OCI-LY3 (cell line): ENCODE results near the gene FUS.
A peak's percentile ranks its signal among the peaks of the same experiment; 100 is the strongest.

ENCODE experiments used
- H2AFZ ChIP-seq: fragments of 200-600, 300-600 bp; shearing (Covaris generic); 2 replicates; pipeline ENCODE4 v1.6.0; 2014; ENCODE audit warnings: antibody characterized with exemption, low read depth, low read length
- H3K27ac ChIP-seq: fragments of 200-600, 300-600 bp; sonication (generic); 2 replicates; pipeline ENCODE4 v1.5.1; 2014; ENCODE audit warnings: mild to moderate bottlenecking, low read length, moderate library complexity, mixed read lengths
- H3K27me3 ChIP-seq: fragments of 200-600, 300-600 bp; sonication (generic); 2 replicates; pipeline ENCODE4 v1.6.1; 2014; ENCODE audit warnings: low read depth, low read length, mixed read lengths
- H3K36me3 ChIP-seq: fragments of 200-600, 300-600 bp; sonication (generic); replicated peaks from 2 replicates; pipeline ENCODE3; 2014; ENCODE audit warnings: low read depth, low read length, mixed read lengths
- H3K4me1 ChIP-seq: fragments of 300-600, 200-600 bp; sonication (generic); 2 replicates; pipeline ENCODE4 v1.6.1; 2014; ENCODE audit warnings: low read length, mixed read lengths
- H3K4me2 ChIP-seq: fragments of 200-600, 300-600 bp; sonication (generic); 2 replicates; pipeline ENCODE4 v1.6.1; 2014; ENCODE audit warnings: low read length, mixed read lengths
- H3K4me3 ChIP-seq: fragments of 300-600, 200-600 bp; sonication (generic); 2 replicates; pipeline ENCODE4 v1.5.1; 2014; ENCODE audit warnings: antibody characterized with exemption, mild to moderate bottlenecking, low read length, moderate library complexity
- H3K79me2 ChIP-seq: fragments of 300-600, 200-600 bp; shearing (Covaris generic); 2 replicates; pipeline ENCODE4 v1.6.1; 2014; ENCODE audit warnings: mild to moderate bottlenecking, low read length, mixed read lengths
- H3K9ac ChIP-seq: fragments of 300-600, 200-600 bp; shearing (Covaris generic); 2 replicates; pipeline ENCODE4 v1.6.0; 2014; ENCODE audit warnings: mild to moderate bottlenecking, low read length, moderate library complexity
- H3K9me3 ChIP-seq: fragments of 200-600, 300-600 bp; shearing (Covaris generic); 2 replicates; pipeline ENCODE4 v1.6.1; 2014; ENCODE audit warnings: low read length, mixed read lengths; ENCODE audit not compliant: insufficient read depth
- H4K20me1 ChIP-seq: fragments of 200-600, 300-600 bp; sonication (generic); 2 replicates; pipeline ENCODE4 v1.6.1; 2016; ENCODE audit warnings: low read length, mixed read lengths; ENCODE audit not compliant: insufficient read depth
- CTCF ChIP-seq: fragments of 200-600, 300-600 bp; sonication (generic); IDR thresholded peaks from 2 replicates; pipeline ENCODE4 v1.5.1; 2014; ENCODE audit warnings: antibody characterized with exemption, low read length, low read depth
- EZH2phosphoT487 ChIP-seq: fragments of 200-600 bp; shearing (Covaris generic); IDR thresholded peaks from 2 replicates; pipeline ENCODE4 v1.6.1; 2018; ENCODE audit warnings: antibody characterized with exemption, mixed run types, low read depth

Gene FUS

GRCh38 chr16:31200821-31201568 is 21.1 kb downstream of the FUS start:
- H3K9ac ChIP-seq = peak overlapping the region; percentile 93
- no peaks in the 10 kb centered on the region for H3K79me2 ChIP-seq
- H3K4me1 ChIP-seq = peaks cover 27% of the 10 kb centered on the region
- peak; percentile 39 for TF ChIP-seq CTCF
- no peak for TF ChIP-seq EZH2phosphoT487
- peaks cover 31% of the 10 kb centered on the region for H4K20me1 ChIP-seq
- peak overlapping the region; percentile 62 for H3K27ac ChIP-seq
- no peaks in the 10 kb centered on the region for H3K9me3 ChIP-seq
- peak overlapping the region; percentile 98 for H3K4me2 ChIP-seq
- no peak overlapping the region for H2AFZ ChIP-seq
- H3K27me3 ChIP-seq = no peaks in the 10 kb centered on the region
- H3K36me3 ChIP-seq = peaks cover 10% of the 10 kb centered on the region
- H3K4me3 ChIP-seq = peak overlapping the region; percentile 94

- no peak overlapping the region for H2AFZ ChIP-seq
Observed at GRCh38 chr16:31201582-31202413, 21.9 kb downstream of the FUS start.

GRCh38 chr16:31202414-31203375 is 22.8 kb downstream of the FUS start, which contains the start of gene PYCARD:
Gene PYCARD (minus strand): TSS chr16:31202760. CDS start chr16:31202690, 70 bp downstream.
- Histone ChIP-seq H3K79me2 (no peaks in the 10 kb centered on the region), H3K4me1 (peaks cover 32% of the 10 kb centered on the region), H3K4me3 (peak within 1 kb of the TSS; percentile 94), H3K9ac (peak within 1 kb of the TSS; percentile 93), H3K27me3 (no peaks in the 10 kb centered on the region), H4K20me1 (peaks cover 26% of the 10 kb centered on the region), H3K36me3 (peaks cover 6% of the 10 kb centered on the region), H3K4me2 (peak within 1 kb of the TSS; percentile 98), H2AFZ (peak within 1 kb of the TSS; percentile 76), H3K9me3 (no peaks in the 10 kb centered on the region), H3K27ac (peak within 1 kb of the TSS; percentile 62)
- TF ChIP-seq CTCF (no peak), EZH2phosphoT487 (no peak)

More at GRCh38 chr16:31201582-31202413, 21.9 kb downstream of the FUS start:
- Histone ChIP-seq H3K4me1 (peaks cover 27% of the 10 kb centered on the region), H3K79me2 (no peaks in the 10 kb centered on the region), H3K4me2 (peak overlapping the region; percentile 98), H3K27me3 (no peaks in the 10 kb centered on the region), H3K36me3 (peaks cover 6% of the 10 kb centered on the region), H3K27ac (peak overlapping the region; percentile 62), H3K9me3 (no peaks in the 10 kb centered on the region), H3K9ac (peak overlapping the region; percentile 93), H4K20me1 (peaks cover 26% of the 10 kb centered on the region), H3K4me3 (peak overlapping the region; percentile 94)
- TF ChIP-seq EZH2phosphoT487 = no peak
- no peak for TF ChIP-seq CTCF
